IPS-18c (cell line): ENCODE data around the gene WNT6.
"Not testable (repeated sequence)": the region's sequence is repeated elsewhere in the genome, so short reads cannot be mapped to it uniquely, and the experiment has no call there.

Experiments
- H3K4me3 ChIP-seq: 2 replicates; pipeline ENCODE4 v1.7.0; 2013; ENCODE audit warnings: low read depth, mild to moderate bottlenecking, low read length, moderate library complexity; ENCODE audit not compliant: insufficient read depth
- H3K9me3 ChIP-seq: one replicate; pipeline ENCODE4 v1.6.1; 2013; ENCODE audit warnings: mild to moderate bottlenecking, low read length, moderate library complexity; ENCODE audit not compliant: control insufficient read depth, insufficient read depth

The WNT6 gene

DNA sequence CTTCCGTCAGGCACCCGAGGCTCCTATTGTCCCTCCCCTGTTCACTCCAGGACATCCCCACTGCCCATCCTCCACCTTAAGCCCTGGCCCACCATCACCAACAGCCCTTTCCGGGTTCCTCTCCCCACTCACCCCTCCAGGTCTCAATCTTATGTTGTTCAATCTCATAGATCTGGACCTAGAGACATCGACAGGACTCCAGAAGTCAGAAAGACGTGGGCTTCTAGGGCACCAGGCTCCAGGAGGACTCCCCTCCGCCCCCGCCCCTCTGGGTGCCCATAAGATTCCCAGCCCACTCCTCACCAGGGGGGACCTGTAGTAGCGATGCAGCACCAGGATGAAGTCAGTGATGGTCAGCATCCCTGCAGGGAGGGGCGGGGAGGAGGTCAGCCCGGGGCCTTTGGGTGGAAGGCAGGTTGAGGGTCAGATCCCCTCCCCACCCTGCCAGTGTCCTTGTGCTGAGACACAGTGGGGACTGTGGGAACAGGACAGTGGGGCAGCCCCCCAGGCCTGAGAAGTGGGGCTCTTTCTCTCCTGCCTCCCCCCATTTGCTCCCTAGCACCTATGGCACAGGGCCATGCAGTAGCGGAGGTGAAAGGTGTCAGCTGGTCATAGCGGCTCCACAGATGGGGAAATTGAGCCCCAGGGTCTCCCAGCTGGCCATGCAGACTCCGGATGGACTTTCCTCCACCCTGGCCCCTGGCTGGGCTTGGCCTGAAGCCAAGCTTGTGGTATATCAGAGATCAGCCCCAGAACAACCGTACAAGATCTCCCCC, 31.7 kb upstream of the WNT6 start:
- Histone ChIP-seq H3K4me3 (no peak overlapping the region), H3K9me3 (no peaks in the 10 kb centered on the region)

DNA sequence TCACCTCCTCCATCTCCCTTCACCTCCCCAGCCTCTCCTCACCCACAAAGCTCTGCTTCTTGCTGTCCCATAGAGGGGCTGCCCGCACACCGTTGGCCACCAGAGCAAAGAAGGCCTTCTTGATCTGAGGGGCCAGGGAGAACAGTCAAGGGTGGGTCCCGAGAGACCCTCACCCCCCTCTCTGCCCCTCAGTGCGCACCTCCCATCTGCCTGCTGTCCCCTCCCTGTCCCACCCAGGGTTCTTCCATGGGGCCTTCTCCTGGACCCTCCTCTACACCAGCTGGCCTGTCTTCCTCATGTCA, 31.2 kb upstream of the WNT6 start:
- H3K4me3 ChIP-seq, result no peak overlapping the region
- H3K9me3 ChIP-seq, result no peaks in the 10 kb centered on the region

DNA sequence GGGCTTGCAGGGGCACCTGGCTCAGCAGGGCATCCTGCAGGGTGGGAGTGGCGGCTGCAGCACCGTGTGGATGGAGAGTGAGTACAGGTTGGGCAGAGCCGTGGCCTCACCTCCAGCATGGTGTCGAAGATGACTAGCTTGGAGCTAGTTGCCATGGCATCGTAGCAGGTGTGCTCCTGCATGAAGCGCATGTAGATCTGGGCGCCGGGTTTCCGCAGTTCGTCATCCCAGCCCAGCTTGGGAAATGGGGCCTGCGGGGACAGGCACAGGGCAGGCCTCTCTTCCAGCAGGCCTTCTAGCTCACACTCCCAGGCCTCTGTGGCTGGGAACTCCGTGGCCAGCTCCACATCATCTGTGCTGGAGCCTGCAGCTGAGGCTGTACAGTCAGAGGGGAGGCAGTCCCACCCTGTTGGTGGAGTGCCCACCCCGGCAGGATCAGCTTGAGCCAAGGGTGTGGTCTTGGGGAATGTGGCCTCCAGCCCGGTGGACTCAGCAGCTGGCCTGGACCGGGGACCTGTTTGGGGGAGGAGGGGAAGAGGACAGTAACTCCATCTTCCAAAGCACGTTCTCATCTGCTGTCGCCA, 29.6 kb upstream of the WNT6 start:
- Histone ChIP-seq H3K9me3 (no peaks in the 10 kb centered on the region), H3K4me3 (no peak overlapping the region)

DNA sequence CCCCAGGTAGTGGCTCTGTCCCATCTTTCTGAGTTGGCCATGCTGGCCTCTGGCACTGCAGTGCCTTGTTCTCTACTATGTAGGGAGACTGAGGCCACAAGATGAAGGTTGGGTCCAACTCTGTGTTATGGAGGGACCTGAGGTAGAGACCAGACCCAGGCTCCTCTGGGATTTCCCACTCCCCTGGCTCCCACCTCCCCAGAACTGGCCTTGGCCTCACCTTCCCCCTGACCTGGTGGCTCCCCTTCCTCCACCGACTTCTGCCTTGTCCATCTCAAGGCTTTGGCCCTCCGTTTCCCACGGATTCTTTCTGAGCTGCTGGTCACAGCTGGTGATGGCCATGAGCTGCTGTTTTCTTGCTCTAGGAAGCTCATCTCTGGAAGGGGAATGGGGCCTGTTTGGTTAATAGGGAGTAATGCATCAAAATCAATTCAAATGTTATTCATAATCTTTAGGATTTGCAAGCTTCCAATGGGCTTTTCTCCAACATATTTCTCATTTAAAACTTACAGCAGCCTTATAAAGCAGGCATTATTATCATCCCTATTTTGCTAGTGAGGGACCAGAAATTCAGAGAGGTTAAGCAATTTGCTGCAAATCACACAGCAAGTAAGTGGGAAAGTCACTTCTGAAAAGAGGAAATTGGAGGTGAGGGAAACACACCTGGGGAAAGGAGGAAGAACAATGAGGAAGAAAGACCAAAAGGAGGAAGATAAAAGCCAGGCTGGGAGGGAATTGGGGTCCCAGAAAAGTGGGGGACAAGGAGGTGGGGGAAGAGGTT, 28.9 kb upstream of the WNT6 start:
- H3K9me3 ChIP-seq, result no peaks in the 10 kb centered on the region
- H3K4me3 ChIP-seq, result no peak overlapping the region

DNA sequence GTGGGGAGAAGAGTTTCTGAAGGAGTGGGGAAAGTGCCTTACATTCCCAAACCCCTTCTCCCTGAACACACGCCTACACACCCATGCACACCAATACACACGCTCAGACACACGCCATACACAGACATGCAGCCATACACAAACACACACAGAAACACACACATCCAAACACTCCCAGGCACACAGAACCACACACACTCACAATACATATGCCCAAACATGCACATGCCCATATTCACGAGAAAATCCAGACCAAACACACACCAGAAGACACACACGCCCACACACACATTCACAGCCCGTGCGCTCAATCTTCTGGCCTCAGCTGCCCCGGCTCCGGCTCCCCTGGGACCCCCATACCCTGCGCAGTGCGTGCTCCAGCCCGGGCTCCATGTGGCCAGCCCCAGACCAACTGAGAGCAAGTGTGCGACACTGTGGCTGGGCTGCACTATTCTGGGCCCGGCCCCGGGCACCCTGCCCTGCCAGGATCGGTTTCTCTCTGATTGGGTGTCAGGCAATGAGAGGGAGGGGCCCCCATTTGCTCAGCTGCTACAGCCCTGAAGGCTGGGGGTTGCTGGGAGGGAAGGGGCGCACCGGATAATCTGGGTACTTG, 28.1 kb upstream of the WNT6 start, which contains the start of gene PRKAG3:
PRKAG3 (minus strand) TSS at position 426 of the 613 bp plus-strand sequence.
- Histone ChIP-seq H3K4me3 (no peak within 1 kb of the TSS), H3K9me3 (no peaks in the 10 kb centered on the region)

DNA sequence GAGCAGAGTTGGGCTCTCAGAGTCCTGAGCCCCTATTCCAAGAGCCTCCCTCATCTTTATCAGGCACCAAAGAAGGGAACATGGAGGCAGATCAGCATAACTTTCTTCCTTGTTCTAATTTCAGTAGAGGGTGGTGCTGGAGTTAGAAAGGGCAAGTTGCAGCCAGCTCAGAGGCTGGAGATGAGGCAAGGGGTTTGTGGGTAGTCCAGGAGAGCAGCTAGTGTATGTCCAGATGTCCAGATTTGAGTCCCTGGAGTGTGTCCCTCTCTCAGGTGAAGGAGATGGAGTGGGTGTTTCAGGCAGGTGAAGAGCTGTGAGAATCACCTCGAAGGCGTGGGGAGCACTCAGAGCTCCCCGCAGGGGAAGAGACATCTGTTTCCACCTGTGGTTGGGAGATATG, 27.5 kb upstream of the WNT6 start:
- Histone ChIP-seq H3K4me3 (no peak overlapping the region), H3K9me3 (no peaks in the 10 kb centered on the region)

DNA sequence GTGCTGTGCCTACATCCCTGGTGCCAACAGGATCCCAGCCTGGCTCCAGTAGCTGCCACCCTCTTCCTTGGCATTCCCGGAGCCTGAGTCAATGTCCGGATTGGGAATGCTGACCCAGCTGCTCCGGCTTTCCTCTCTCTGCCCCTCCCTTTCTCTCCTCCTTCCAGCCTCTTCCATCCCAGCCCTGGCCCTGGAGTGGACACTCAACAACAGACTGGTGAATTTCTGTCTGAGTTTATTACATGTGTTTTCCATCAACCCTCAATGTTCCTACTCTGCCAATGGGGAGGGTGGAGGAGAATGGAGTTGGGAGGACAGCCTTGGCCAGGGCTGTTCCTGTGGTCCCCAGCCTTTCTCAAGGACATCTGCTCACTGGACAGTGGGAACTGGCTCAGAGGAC, 27.1 kb upstream of the WNT6 start:
- Histone ChIP-seq H3K9me3 (no peaks in the 10 kb centered on the region), H3K4me3 (no peak overlapping the region)

DNA sequence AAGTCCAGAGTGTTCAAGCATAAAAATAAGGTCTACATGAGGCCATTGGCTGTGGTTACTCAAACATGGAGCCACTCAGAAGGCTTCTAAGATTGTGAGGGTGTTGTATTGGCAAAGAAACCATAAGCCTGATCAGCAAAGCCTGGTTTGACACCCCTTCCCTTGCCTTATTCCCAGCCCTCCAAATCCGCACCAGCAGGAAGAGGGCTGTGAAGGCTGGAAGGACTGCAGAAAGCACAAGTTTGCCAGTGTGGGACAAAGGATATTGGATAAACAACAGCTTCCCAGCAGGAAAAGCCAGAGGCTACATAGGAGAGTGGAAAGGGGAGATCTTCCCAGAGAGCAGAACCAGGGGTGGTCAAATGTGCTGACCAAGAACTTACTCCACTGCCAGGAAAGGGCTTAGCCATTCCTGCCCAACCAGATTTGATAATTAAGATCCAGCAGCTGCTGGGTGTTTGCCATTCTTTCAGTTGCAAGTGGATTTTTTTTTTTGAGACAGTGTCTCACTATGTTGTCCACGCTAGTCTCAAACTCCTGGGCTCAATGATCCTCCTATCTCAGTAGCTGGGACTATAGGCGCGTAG, 26.5 kb upstream of the WNT6 start:
- Histone ChIP-seq H3K9me3 (no peaks in the 10 kb centered on the region), H3K4me3 (no peak overlapping the region)

DNA sequence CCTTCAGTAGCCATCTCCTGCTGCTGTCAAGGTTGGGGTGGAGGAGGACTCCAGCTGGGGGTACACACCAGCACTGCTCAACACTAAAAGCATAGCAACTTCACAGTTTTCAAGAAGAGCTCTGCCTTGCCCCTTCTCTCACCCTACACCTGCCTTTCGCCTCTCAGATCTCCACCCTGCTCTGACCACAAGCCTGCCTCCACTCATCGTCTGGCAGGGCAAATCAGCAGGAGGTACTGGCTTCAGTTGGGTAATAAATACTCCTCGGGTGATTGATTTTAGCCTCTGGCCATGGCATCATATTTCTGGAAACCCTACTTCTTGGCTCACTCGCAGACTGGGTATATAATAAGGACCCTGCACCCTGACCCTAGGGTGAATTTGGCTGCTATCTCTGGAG, 24.9 kb upstream of the WNT6 start:
- H3K4me3 ChIP-seq, result no peak overlapping the region
- H3K9me3 ChIP-seq, result no peaks in the 10 kb centered on the region

DNA sequence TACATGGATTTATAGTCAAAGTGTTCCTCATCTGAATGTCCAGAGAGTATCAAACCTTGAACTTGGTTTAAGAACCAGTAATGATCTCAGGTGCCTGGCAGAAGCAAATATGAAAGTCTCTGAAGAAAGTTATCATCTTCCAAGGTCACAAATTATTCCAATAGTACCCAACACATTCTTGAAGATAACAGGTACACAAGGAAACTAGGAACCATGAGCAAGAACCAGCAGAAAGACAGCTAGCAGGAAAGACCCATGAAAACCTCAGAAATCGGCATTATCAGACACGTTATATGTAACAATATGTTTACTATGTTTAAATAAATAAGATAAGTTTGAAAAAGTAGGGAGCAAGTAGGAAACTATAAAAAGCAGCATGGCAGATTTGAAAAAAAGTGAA, 22.1 kb upstream of the WNT6 start:
- H3K4me3 ChIP-seq, result no peak overlapping the region
- no peaks in the 10 kb centered on the region for H3K9me3 ChIP-seq

DNA sequence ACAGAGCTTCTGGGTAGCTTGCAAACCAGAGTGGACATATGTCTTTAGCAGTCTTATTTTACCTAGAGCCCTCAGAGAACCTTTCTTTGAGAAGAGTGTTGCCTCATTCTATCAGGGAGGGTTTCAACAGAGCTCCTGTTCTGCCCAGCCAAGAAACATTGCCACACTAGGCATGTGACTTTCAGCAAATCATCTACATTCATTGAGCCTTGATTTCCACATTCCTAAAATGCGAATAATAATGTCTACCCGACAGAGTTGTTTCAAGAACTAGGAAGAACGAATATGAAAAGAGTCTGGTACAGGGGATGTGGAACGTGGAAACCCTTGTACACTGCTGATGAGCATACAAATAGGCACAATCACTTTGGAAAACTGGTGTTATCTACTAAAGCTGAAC, 20.2 kb upstream of the WNT6 start:
- H3K9me3 ChIP-seq, result no peaks in the 10 kb centered on the region

DNA sequence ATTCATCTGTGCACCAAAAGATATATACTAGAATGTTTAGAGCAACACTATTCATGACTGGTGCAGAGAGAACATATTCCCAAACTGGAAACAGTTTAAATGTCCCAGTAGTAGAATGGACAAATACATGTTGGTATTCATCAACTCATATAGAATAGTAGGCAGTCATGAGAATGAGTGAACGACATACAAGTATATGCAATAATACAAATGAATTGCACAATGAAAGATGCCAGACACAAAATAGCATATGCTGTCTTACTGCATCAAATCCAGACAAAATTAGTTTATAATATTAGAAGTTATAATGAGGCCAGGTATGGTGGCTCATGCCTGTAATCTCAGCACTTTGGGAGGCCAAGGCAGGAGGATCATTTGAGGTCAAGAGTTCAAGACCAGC, 19.7 kb upstream of the WNT6 start:
- H3K9me3 ChIP-seq, result no peaks in the 10 kb centered on the region
- no peak overlapping the region for H3K4me3 ChIP-seq

More for the DNA sequence above, 20.2 kb upstream of the WNT6 start:
- no peak overlapping the region for H3K4me3 ChIP-seq

DNA sequence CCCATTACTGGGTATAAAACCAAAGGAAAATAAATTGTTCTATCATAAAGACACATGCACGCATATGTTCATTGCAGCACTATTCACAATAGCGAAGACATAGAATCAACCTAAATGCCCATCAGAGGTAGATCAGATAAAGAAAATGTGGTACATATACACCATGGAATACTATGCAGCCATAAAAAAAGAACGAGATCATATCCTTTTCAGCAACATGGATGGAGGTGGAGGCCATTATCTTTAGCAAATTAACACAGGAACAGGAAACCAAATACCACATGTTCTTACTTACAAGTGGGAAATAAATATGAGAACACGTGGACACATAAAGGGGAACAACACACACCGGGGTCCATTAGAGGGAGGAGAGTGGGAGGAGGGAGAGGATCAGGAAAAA, 15.3 kb upstream of the WNT6 start:
- not testable (repeated sequence) for H3K4me3 ChIP-seq, H3K9me3 ChIP-seq

DNA sequence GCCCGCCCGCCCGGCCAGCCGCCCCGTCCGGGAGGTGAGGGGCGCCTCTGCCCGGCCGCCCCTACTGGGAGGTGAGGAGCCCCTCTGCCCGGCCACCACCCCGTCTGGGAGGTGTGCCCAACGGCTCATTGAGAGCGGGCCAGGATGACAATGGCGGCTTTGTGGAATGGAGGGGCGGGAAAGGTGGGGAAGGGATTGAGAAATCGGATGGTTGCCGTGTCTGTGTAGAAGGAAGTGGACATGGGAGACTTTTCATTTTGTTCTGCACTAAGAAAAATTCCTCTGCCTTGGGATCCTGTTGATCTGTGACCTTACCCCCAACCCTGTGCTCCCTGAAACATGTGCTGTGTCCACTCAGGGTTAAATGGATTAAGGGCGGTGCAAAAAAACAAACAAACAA, 12.6 kb upstream of the WNT6 start:
- not testable (repeated sequence) for H3K9me3 ChIP-seq, H3K4me3 ChIP-seq

DNA sequence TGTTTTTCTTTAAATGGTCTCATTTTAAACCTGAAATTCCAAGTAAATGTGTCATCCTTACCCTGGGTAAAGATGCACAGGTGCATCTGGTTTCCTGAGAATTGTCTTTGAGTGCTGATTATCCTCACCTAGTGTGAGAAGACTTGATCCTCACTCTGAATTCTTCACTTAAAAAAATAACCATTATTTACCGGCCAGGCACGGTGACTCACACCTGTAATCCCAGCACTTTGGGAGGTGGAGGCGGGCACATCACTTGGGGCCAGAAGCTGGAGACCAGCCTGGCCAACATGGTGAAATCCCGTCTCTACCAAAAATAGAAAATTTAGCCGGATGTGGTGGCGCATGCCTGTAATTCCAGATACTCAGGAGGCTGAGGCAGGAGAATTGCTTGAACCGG, 9.9 kb upstream of the WNT6 start:
- H3K4me3 ChIP-seq, result no peak overlapping the region
- no peaks in the 10 kb centered on the region for H3K9me3 ChIP-seq

DNA sequence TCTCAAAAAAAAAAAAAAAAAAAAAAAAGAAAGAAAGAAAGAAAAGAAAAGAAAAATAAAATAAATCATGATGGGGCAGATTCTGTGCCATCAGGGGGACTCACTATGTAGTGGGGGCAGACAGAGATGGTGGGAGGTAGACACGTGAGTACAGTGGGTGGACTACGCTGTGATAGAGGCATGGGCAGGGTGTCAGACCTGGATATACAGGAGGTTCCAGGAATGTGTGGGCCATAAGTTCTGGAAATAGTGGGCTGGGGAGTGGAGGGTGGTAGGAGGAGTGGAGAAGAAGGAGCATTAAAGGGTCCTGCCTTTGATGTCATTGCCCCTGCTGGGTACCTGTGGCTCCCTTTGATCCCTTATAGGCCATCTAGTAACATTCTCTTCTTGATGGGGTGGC, 8.8 kb upstream of the WNT6 start:
- no peak overlapping the region for H3K4me3 ChIP-seq
- no peaks in the 10 kb centered on the region for H3K9me3 ChIP-seq

DNA sequence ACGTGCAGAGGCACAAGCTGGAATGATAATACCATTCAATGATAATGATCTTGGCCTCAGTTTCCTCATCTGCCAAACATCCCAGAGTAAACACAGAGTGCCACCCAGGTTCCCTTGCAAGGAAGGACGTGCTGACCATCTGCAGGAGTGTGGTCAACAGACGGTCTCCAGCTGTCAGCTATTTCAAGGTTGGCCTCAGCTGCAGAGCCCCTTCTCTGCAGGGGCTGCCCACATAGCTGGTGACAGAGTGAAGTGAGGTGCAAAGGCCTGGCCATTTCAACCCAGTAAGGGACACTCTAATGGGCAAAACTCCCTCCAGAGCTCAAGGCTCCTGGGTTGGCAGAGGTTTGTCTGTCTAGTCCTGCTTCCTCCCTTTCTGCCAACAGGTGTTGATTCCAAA, 8.3 kb upstream of the WNT6 start:
- Histone ChIP-seq H3K4me3 (no peak overlapping the region), H3K9me3 (no peaks in the 10 kb centered on the region)
